ENCODE measurements around the gene DNMT3A. TPM values are rescaled to one million over a fixed set of nuclear protein-coding genes. Genes with fewer than 3 reads are reported as not detected.

The DNMT3A gene
- total RNA-seq, 1 experiment from 2014 or later = 12.2 TPM

- Histone ChIP-seq H3K27me3 (ENCODE audit: low read length) (no peaks in the 10 kb centered on the region), H3K36me3 (ENCODE audit: low read depth, low read length) (no peaks in the 10 kb centered on the region), H3K79me2 (ENCODE audit: low read length) (no peaks in the 10 kb centered on the region), H3F3A (ENCODE audit: low read length, unreplicated experiment) (no peaks in the 10 kb centered on the region), H4K20me1 (ENCODE audit: low read length) (no peaks in the 10 kb centered on the region), H3K27ac (ENCODE audit: low read length) (no peak overlapping the region), H3K9ac (ENCODE audit: low read length) (no peak overlapping the region), H3K4me1 (ENCODE audit: insufficient read depth, low read length) (peaks cover 23% of the 10 kb centered on the region), H3K4me2 (ENCODE audit: low read length) (no peak overlapping the region), H2AFZ (ENCODE audit: low read length) (no peak overlapping the region), H3K9me2 (replicated peaks; ENCODE audit: low read length) (no peaks in the 10 kb centered on the region), H3K4me3 (ENCODE audit: low read length) (no peak overlapping the region), H3K9me3 (ENCODE audit: low read length) (no peaks in the 10 kb centered on the region)
- BruUV-seq (replicated peaks) = no TSS peak
- CTCF ChIA-PET = no interaction called here
- no peak for TF ChIP-seq EZH2phosphoT487 (IDR thresholded peaks at IDR 0.05; ENCODE audit: borderline replicate concordance, low read length)
- no peak for TF ChIP-seq EZH2 (IDR thresholded peaks at IDR 0.05; ENCODE audit: low read length, unreplicated experiment)
- TF ChIP-seq CTCF (conservative IDR thresholded peaks at IDR 0.05; ENCODE audit: low read depth, low read length) = no peak
- intact Hi-C loops (cut with micrococcal nuclease) = no loop called here
- POLR2A ChIA-PET (ENCODE audit: unreplicated experiment) = no interaction called here
- DNase-seq = no peak
- ATAC-seq = no peak
These were observed 44.0 kb downstream of the DNMT3A start for GRCh38 chr2:25297738-25298137.

GRCh38 chr2:25295621-25296020 is 46.1 kb downstream of the DNMT3A start:
- CTCF ChIA-PET = no interaction called here
- Histone ChIP-seq H2AFZ (ENCODE audit: low read length) (peak overlapping the region; percentile 78), H3K9ac (ENCODE audit: low read length) (no peak overlapping the region), H3K36me3 (ENCODE audit: low read depth, low read length) (no peaks in the 10 kb centered on the region), H3K4me3 (ENCODE audit: low read length) (no peak overlapping the region), H3K4me2 (ENCODE audit: low read length) (0 out of 2 replicates have a peak overlapping the region, but pooled peaks have one; percentile 24), H4K20me1 (ENCODE audit: low read length) (no peaks in the 10 kb centered on the region), H3K9me2 (replicated peaks; ENCODE audit: low read length) (no peaks in the 10 kb centered on the region), H3K9me3 (ENCODE audit: low read length) (no peaks in the 10 kb centered on the region), H3K4me1 (ENCODE audit: insufficient read depth, low read length) (peaks cover 8% of the 10 kb centered on the region), H3F3A (ENCODE audit: low read length, unreplicated experiment) (no peaks in the 10 kb centered on the region), H3K27ac (ENCODE audit: low read length) (no peak overlapping the region), H3K27me3 (ENCODE audit: low read length) (no peaks in the 10 kb centered on the region), H3K79me2 (ENCODE audit: low read length) (no peaks in the 10 kb centered on the region)
- ATAC-seq = no peak
- TF ChIP-seq EZH2phosphoT487 (IDR thresholded peaks at IDR 0.05; ENCODE audit: borderline replicate concordance, low read length) = no peak
- intact Hi-C loops (cut with micrococcal nuclease) = no loop called here
- POLR2A ChIA-PET (ENCODE audit: unreplicated experiment) = interaction anchor here (0.5 to 0.7 kb wide), 2 partner anchors 36 to 75 kb away, joined by 6 read pairs; no protein-coding TSS in a partner anchor
- BruUV-seq (replicated peaks) = no TSS peak
- no peak for DNase-seq

- no peaks in the 10 kb centered on the region for H4K20me1 ChIP-seq (ENCODE audit: low read length)
- no peaks in the 10 kb centered on the region for H3K36me3 ChIP-seq (ENCODE audit: low read depth, low read length)
- no peaks in the 10 kb centered on the region for H3K27me3 ChIP-seq (ENCODE audit: low read length)
- peak overlapping the region; percentile 78 for H2AFZ ChIP-seq (ENCODE audit: low read length)
- no peak for TF ChIP-seq CTCF (conservative IDR thresholded peaks at IDR 0.05; ENCODE audit: low read depth, low read length)
- no peak for TF ChIP-seq EZH2 (IDR thresholded peaks at IDR 0.05; ENCODE audit: low read length, unreplicated experiment)
- no peak for TF ChIP-seq EZH2phosphoT487 (IDR thresholded peaks at IDR 0.05; ENCODE audit: borderline replicate concordance, low read length)
- H3K4me2 ChIP-seq (ENCODE audit: low read length) = 0 out of 2 replicates have a peak overlapping the region, but pooled peaks have one; percentile 24
- BruUV-seq (replicated peaks) = no TSS peak
- no peaks in the 10 kb centered on the region for H3K79me2 ChIP-seq (ENCODE audit: low read length)
- intact Hi-C loops (cut with micrococcal nuclease) = no loop called here
- H3K27ac ChIP-seq (ENCODE audit: low read length) = no peak overlapping the region
- no peak overlapping the region for H3K4me3 ChIP-seq (ENCODE audit: low read length)
- ATAC-seq (peak; percentile 97), DNase-seq (peak; percentile 51)
- ChIA-PET CTCF (interaction anchor here (0.6 kb wide), 1 partner anchor 13 kb away, joined by 3 read pairs; no protein-coding TSS in a partner anchor), POLR2A (ENCODE audit: unreplicated experiment) (interaction anchor here (0.5 to 0.7 kb wide), 2 partner anchors 36 to 74 kb away, joined by 6 read pairs; no protein-coding TSS in a partner anchor)
- H3K9me3 ChIP-seq (ENCODE audit: low read length) = no peaks in the 10 kb centered on the region
- peaks cover 8% of the 10 kb centered on the region for H3K4me1 ChIP-seq (ENCODE audit: insufficient read depth, low read length)
- no peaks in the 10 kb centered on the region for H3K9me2 ChIP-seq (replicated peaks; ENCODE audit: low read length)
- no peak overlapping the region for H3K9ac ChIP-seq (ENCODE audit: low read length)
- H3F3A ChIP-seq (ENCODE audit: low read length, unreplicated experiment) = no peaks in the 10 kb centered on the region
These were observed 46.9 kb downstream of the DNMT3A start for GRCh38 chr2:25294573-25295462.

All from PC-3 (cell line).